HG02938 (cell line): ENCODE measurements around the gene SPIN2B.

ENCODE experiments used
- ATAC-seq: cut with Tn5 transposase; IDR thresholded peaks from one replicate; pipeline ENCODE4 v1.9.1; 2021; ENCODE audit warnings: mild to moderate bottlenecking, moderate library complexity; ENCODE audit not compliant: unreplicated experiment

Gene SPIN2B

GRCh38 chrX:57074458-57074857 is 46.9 kb downstream of the SPIN2B start:
- ATAC-seq: no peak

- no peak for ATAC-seq
Measured at GRCh38 chrX:57070185-57070984, 51.0 kb downstream of the SPIN2B start.
